Activated T-cell treated with anti-CD3 and anti-CD28 coated beads, Interleukin-2, amount 50 U/mL, for 24 hours (primary cell): ENCODE measurements around the gene TNFAIP8.

Source experiments
- DNase-seq: peaks from one replicate; pipeline ENCODE4 v3.0.0-alpha.2; 2020
- H3K27ac Mint-ChIP-seq: 2 replicates; pipeline ENCODE4 v1.8.0; 2020; ENCODE audit warnings: mild to moderate bottlenecking, mixed read lengths
- H3K27me3 Mint-ChIP-seq: 2 replicates; pipeline ENCODE4 v1.8.0; 2020; ENCODE audit warnings: mixed read lengths
- H3K36me3 Mint-ChIP-seq: 2 replicates; pipeline ENCODE4 v1.8.0; 2020; ENCODE audit warnings: low read depth, mixed read lengths
- H3K4me1 Mint-ChIP-seq: 2 replicates; pipeline ENCODE4 v1.8.0; 2020; ENCODE audit warnings: low read depth, mixed read lengths
- H3K4me3 Mint-ChIP-seq: 2 replicates; pipeline ENCODE4 v1.8.0; 2020; ENCODE audit warnings: mild to moderate bottlenecking, moderate library complexity, mixed read lengths
- H3K9me3 Mint-ChIP-seq: 2 replicates; pipeline ENCODE4 v1.8.0; 2020; ENCODE audit warnings: mixed read lengths

The TNFAIP8 gene

DNA sequence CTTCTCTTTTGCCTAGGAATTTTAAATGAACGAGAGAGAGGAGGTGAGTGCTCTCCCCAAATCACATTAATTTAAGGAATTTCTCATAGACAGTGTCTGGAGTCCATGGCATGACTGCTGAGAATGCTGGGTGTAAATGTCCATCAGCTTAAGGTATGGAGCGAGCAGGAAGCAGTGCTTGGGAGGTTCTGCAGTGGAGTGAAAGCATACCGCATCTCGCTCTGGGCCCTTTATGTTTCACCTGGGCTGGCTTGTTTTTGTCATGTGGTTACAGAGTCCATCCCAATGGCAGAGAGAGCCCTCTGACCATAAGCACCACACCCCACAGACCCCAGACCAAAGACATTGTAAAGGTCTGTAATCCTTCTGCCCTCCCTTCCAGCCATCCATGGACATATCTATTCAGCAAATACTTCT lies 20.6 kb upstream of the TNFAIP8 start:
- no peak for DNase-seq
- H3K27me3 Mint-ChIP-seq, result no peaks in the 10 kb centered on the region
- no peaks in the 10 kb centered on the region for H3K9me3 Mint-ChIP-seq
- H3K4me3 Mint-ChIP-seq, result peak overlapping the region; percentile 70
- H3K27ac Mint-ChIP-seq, result peak overlapping the region; percentile 99
- H3K4me1 Mint-ChIP-seq, result peaks cover 99% of the 10 kb centered on the region
- H3K36me3 Mint-ChIP-seq, result peaks cover 41% of the 10 kb centered on the region

DNA sequence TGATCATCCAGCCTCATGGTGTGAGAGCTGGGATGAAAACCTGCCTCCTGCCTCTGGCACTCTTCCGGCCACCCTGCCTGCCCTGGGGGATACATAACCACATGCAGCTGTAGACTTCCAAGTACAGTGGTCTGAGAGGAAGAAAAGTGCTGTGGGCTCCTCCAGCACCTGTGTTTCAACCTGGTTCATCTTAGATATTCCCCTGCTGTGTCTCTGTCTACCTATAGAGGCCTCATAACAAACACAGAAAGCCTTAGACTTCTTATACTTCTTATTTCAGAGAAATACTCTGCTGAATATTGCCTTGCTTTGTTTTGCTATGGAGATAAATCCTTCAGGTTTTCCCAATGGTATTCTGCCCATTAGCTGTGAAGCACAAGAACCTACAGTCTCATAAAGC lies 19.6 kb upstream of the TNFAIP8 start:
- peaks cover 99% of the 10 kb centered on the region for H3K4me1 Mint-ChIP-seq
- no peaks in the 10 kb centered on the region for H3K27me3 Mint-ChIP-seq
- H3K36me3 Mint-ChIP-seq, result peaks cover 40% of the 10 kb centered on the region
- peak overlapping the region; percentile 70 for H3K4me3 Mint-ChIP-seq
- H3K27ac Mint-ChIP-seq, result peak overlapping the region; percentile 99
- H3K9me3 Mint-ChIP-seq, result no peaks in the 10 kb centered on the region
- DNase-seq, result no peak

DNA sequence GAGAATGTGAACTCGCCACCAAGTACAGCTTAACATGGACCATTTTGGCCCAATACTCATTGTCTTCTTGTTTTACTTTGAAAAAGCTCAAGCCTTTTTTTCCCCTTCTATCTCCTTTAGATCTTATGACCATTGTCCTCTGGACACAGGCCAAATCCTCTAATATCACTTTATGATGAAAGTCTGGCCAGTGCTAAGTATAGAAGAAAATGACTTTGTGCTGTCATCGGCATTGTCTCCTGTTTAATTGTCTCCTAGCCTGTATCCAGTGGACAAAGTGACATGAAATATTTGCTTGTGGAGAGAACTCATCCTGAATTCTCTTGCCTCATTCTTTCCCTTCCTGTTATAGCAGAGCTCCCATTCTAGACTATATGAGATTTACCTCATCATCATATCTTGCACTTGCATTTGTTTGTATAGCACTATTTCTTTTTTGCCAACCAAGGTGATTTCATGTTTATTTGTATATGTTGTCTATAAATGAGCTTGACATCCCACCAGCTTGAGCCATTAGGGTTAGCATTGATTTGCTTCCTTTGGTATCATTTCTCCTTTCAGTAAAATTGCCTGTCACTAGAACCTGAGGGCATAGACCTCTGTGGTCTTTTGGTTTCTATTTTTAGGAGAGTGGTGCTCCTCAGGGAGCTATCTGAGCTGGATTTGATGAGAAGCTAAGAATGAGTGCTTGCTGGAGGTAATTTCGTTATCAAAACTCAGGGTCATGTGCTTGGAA lies 18.8 kb upstream of the TNFAIP8 start:
- H3K4me1 Mint-ChIP-seq, result peaks cover 99% of the 10 kb centered on the region
- peaks cover 34% of the 10 kb centered on the region for H3K36me3 Mint-ChIP-seq
- H3K4me3 Mint-ChIP-seq, result peak overlapping the region; percentile 58
- no peaks in the 10 kb centered on the region for H3K9me3 Mint-ChIP-seq
- no peaks in the 10 kb centered on the region for H3K27me3 Mint-ChIP-seq
- H3K27ac Mint-ChIP-seq, result peak overlapping the region; percentile 99
- no peak for DNase-seq

DNA sequence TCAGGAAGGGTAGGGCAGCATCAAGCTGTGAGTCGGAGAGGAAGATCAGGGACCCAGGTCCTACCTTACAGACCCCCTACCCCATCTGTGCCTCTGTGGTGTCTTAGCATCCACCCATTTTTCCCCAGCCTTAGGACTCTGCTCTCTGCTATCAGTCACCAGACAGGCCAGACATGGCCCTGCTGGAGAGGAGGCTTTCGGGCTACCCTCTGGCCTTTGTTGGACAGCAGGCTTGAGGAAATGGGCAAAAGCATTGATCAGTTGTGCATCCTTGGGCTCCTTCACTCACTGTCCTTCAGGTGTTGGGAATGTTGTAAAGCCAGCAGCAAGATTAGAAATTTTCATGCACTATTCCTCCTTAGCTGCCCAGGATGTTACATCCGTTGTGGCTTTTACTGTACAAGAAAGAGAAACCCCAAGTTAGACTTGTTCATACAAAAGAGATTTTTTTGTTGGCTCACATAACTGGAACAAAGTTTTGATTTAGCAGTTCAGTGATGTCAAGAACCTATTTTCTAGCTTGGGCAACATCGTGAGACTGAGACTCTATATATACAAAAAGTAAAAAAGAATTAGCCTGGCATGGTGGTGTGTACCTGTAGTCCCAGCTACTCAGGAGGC lies 17.4 kb upstream of the TNFAIP8 start:
- Mint-ChIP-seq H3K27ac (peak overlapping the region; percentile 99), H3K4me1 (peaks cover 98% of the 10 kb centered on the region), H3K27me3 (no peaks in the 10 kb centered on the region), H3K9me3 (no peaks in the 10 kb centered on the region), H3K36me3 (peaks cover 45% of the 10 kb centered on the region), H3K4me3 (peak overlapping the region; percentile 48)
- DNase-seq, result no peak

DNA sequence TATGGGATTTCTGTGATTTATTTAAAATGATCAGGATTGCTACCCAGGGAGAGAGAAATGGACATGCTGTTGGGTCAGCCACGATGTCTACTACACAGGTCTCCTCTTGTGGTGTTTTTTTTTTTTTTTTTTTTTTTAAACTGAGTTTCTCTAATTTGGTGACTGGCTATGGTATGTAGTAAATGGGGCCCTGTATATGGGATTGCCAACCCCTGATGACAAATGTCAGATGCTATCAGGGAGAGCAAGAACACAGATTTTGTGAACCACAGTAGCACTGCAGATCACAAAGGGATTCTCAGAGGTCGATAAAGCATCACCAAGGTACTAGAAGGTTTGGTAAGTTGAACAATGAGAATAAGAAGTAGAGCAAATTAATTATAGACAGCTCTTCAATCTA lies 16.5 kb upstream of the TNFAIP8 start:
- Mint-ChIP-seq H3K27ac (peak overlapping the region; percentile 99), H3K4me3 (peak overlapping the region; percentile 75), H3K36me3 (peaks cover 45% of the 10 kb centered on the region), H3K27me3 (no peaks in the 10 kb centered on the region), H3K4me1 (peaks cover 99% of the 10 kb centered on the region), H3K9me3 (no peaks in the 10 kb centered on the region)
- DNase-seq, result no peak

DNA sequence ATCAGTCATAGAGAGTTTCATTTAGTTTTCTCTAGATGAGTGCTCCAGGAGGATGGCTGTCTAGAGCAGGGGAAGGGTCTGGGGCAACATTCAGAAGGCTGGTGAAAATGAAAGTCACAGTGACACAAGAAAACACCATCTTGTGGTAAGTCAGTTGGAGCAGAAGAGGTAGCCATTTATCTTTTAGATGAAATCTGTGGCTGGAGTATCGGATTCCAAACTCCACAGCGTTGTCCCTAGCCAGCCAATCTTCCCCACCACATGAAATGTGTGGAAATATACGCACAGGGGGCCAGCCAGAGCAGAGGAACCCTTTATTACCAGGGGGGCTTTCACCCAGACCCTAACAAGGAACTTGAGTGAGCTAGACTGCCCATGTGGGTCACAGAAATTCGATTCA lies 15.9 kb upstream of the TNFAIP8 start:
- peak overlapping the region; percentile 99 for H3K27ac Mint-ChIP-seq
- peaks cover 95% of the 10 kb centered on the region for H3K4me1 Mint-ChIP-seq
- no peaks in the 10 kb centered on the region for H3K9me3 Mint-ChIP-seq
- H3K4me3 Mint-ChIP-seq, result peak overlapping the region; percentile 75
- H3K27me3 Mint-ChIP-seq, result no peaks in the 10 kb centered on the region
- DNase-seq, result no peak
- H3K36me3 Mint-ChIP-seq, result peaks cover 44% of the 10 kb centered on the region

DNA sequence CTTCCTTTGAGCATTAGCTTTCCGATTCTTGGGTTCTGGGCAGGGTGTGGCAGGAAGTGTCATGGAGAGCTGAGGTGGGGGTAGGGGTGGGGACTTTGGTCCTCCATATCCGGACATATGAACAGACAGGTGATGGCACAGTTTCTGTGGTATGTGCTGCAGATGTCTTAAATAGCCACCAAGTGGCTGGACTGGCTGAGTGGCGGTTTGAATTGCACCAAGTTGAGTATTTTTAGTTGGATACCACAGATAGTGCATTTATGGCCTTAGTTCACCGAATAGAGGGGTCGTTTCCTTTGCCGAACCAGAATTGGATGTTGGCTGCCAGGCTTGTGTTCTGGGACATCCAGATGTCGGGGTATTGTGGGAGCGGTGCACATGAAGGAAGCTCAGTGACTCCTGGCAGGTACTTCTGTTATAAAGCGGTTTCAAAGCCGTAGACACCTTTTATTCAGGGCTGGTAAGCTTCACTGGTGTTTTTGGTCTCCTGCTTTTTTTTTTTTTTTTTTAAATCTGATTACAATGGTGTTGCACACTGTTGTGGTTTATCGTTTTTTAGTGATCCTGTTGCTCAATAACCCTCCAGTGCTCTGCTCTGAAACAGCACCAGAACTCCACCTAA lies 15.1 kb upstream of the TNFAIP8 start:
- no peaks in the 10 kb centered on the region for H3K27me3 Mint-ChIP-seq
- H3K9me3 Mint-ChIP-seq, result no peaks in the 10 kb centered on the region
- peaks cover 95% of the 10 kb centered on the region for H3K4me1 Mint-ChIP-seq
- H3K36me3 Mint-ChIP-seq, result peaks cover 47% of the 10 kb centered on the region
- H3K27ac Mint-ChIP-seq, result peak overlapping the region; percentile 99
- peak overlapping the region; percentile 75 for H3K4me3 Mint-ChIP-seq
- DNase-seq, result peak; percentile 60

DNA sequence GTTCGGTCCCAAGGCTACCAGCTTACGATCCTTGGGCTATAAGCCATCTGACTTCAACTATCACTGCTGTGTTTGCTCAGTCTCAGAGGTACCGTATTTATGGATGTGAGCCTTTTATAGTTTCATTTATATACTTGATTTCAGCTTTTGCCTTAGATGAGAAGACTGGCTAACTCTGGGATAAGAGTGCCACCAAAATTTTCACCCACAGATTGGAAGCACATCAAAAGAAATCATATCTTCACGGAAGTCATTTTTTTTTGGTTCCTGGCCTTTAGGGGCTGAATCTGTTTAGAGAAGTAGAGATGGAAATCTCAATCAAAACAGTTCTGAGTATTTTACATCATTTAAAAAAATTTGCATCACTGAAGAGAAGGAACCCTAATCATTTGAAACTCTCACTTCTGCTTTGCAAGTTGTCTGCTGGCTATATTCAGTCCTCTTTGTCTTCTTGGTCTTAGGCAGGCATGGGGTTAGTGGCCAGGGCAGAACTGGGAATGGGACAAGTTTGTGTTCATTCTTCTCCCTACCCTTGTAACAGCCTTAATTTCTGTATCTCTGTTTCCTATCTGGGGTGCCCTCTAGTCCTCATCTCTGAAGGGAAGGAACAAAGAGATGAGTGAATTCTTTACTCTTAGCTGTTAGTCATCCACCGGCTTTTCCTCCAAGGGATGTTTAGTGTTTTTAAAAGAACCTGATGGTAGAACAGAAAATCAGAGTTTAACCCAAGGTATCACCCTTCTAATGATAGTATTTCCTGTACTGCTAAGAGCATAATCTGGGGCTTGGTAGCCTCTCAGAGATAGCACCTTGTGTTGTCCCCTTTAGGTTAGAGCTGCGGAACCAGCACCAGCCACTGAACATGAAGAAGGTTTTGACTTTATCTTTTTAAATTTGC lies 14.1 kb upstream of the TNFAIP8 start:
- Mint-ChIP-seq H3K27ac (peak overlapping the region; percentile 99), H3K9me3 (no peaks in the 10 kb centered on the region), H3K27me3 (no peaks in the 10 kb centered on the region), H3K4me1 (peaks cover 95% of the 10 kb centered on the region), H3K36me3 (peaks cover 53% of the 10 kb centered on the region), H3K4me3 (peak overlapping the region; percentile 75)
- peak; percentile 63 for DNase-seq

DNA sequence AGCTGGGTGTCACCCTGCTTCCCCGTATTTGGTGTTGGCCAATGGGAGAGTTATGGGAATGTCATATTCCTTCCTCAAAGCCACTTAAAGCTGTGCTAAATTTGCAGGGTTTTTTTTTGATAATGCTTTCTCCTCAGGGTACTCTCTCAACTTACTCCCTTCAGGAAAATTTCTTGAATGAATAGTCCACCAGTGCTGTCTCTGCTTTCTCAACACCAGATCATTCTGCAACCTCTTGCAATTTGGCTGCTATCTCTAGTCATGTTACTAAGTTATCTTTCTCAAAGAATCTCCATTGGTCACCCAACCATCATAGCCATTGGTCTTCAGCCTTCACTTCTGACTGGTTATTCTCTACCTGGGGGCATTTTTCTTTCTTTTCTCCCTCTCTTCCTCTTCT lies 13.4 kb upstream of the TNFAIP8 start:
- Mint-ChIP-seq H3K27me3 (no peaks in the 10 kb centered on the region), H3K4me3 (peak overlapping the region; percentile 75), H3K9me3 (no peaks in the 10 kb centered on the region), H3K27ac (peak overlapping the region; percentile 99), H3K36me3 (peaks cover 52% of the 10 kb centered on the region), H3K4me1 (peaks cover 95% of the 10 kb centered on the region)
- no peak for DNase-seq

DNA sequence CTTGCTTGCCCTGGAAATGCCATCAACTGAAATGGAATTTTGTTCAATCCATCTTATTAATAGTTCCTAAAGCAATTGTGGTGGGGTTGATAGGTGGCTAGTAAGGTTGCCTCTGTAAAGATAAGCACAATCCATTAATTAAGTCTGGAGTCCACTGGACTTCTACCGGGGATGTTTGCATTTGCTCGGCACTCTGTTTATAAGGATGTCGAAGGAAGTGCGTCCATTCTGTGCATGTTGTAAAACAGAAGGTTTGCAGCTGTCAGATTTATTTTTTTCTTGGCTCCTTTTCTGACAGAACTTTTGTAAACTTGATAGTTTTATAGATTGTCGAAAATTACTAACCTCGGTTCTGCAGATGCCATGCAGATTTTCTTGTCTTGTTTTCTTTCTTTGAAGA lies 12.8 kb upstream of the TNFAIP8 start:
- H3K27ac Mint-ChIP-seq, result peak overlapping the region; percentile 99
- no peaks in the 10 kb centered on the region for H3K9me3 Mint-ChIP-seq
- H3K4me3 Mint-ChIP-seq, result peak overlapping the region; percentile 75
- H3K36me3 Mint-ChIP-seq, result peaks cover 56% of the 10 kb centered on the region
- no peak for DNase-seq
- no peaks in the 10 kb centered on the region for H3K27me3 Mint-ChIP-seq
- H3K4me1 Mint-ChIP-seq, result peaks cover 95% of the 10 kb centered on the region

DNA sequence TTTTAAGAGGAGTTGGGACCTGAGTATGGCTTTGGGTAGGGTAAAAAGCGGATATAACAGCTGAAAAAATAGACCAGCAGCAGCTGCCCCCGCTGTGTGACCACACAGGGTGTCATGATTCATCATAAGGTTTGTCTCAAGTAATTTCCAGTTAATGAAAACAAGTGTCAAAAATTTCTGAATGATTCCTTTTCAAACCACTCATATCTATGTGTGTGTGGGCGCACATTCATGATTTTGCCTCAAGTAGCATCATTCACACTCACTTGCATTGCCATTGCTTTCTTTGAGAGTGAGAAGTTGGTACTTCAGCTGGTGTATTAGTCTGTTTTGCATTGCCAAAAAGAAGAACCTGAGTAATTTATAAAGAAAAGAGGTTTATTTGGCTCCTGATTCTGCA lies 12.1 kb upstream of the TNFAIP8 start:
- Mint-ChIP-seq H3K36me3 (peaks cover 60% of the 10 kb centered on the region), H3K9me3 (no peaks in the 10 kb centered on the region), H3K27me3 (no peaks in the 10 kb centered on the region), H3K4me1 (peaks cover 94% of the 10 kb centered on the region), H3K4me3 (peak overlapping the region; percentile 60), H3K27ac (peak overlapping the region; percentile 99)
- peak; percentile 65 for DNase-seq

DNA sequence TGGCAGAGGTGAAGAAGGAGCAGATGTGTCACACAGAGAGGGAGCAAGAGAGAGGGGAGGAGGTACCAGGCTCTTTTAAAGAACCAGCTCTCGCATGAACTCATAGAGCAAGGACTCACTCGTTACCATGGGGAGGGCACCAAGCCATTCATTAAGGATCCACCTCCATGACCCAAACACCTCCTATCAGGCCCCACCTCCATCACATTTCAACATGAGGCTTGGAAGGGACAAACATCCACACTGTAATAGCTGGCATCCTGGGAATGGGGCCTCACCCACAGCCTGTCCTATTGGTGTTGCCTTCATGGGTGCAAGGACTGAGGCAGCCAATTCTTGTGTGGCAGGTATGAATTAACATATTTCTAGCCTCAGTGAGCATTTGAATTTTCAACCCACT lies 11.6 kb upstream of the TNFAIP8 start:
- H3K4me1 Mint-ChIP-seq, result peaks cover 94% of the 10 kb centered on the region
- H3K27ac Mint-ChIP-seq, result peak overlapping the region; percentile 99
- DNase-seq, result no peak
- H3K4me3 Mint-ChIP-seq, result peak overlapping the region; percentile 60
- no peaks in the 10 kb centered on the region for H3K27me3 Mint-ChIP-seq
- H3K36me3 Mint-ChIP-seq, result peaks cover 64% of the 10 kb centered on the region
- no peaks in the 10 kb centered on the region for H3K9me3 Mint-ChIP-seq

DNA sequence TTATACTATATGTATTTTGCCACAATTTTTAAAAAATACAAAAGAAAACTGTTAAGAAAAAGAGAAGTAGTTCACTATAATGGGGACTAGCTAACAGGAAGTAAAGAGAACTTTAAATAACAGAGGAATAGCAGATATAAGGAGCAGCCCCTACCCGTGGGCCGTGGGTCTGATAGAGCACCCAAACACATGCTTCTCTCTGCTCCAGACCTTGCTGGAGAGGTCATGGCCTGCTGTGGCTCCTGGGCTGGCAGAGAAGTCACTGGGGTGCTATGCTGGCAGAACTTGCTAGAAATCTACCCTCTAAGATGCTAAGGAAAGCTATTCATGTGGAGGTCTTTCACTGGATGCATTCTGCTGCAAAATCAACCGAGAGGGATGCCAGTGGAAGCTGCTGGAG lies 10.0 kb upstream of the TNFAIP8 start:
- peak overlapping the region; percentile 98 for H3K27ac Mint-ChIP-seq
- no peak for DNase-seq
- H3K4me3 Mint-ChIP-seq, result peak overlapping the region; percentile 50
- no peaks in the 10 kb centered on the region for H3K27me3 Mint-ChIP-seq
- peaks cover 94% of the 10 kb centered on the region for H3K4me1 Mint-ChIP-seq
- H3K36me3 Mint-ChIP-seq, result peaks cover 65% of the 10 kb centered on the region
- H3K9me3 Mint-ChIP-seq, result no peaks in the 10 kb centered on the region

DNA sequence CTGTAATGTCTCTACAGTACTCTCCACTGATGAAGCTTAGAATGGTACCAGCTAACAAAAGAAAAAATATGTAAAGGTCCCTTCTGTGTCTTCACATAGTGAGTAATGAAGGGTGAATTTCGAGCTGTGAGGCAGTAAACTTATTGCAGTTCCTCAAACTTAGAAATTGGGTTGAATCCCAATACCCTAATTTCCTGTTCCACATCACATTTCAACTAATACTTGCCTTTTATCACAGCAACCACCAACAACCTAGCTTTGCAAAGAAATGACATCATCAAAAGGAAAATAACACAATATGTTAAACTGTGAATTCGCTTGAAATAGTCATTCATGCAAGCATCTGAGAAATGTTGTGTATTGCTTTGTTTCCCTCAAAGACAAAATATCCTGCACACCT lies 9.4 kb upstream of the TNFAIP8 start:
- peak overlapping the region; percentile 98 for H3K27ac Mint-ChIP-seq
- peaks cover 65% of the 10 kb centered on the region for H3K36me3 Mint-ChIP-seq
- no peak for DNase-seq
- H3K9me3 Mint-ChIP-seq, result no peaks in the 10 kb centered on the region
- H3K4me1 Mint-ChIP-seq, result peaks cover 94% of the 10 kb centered on the region
- peak overlapping the region; percentile 50 for H3K4me3 Mint-ChIP-seq
- H3K27me3 Mint-ChIP-seq, result no peaks in the 10 kb centered on the region
